Retina (tissue), 1 donor: ENCODE results near the gene SKIDA1.

Source experiments
- DNase-seq: peaks from one replicate; pipeline ENCODE4 v3.0.0-alpha.2; 2016

The SKIDA1 gene

GRCh38 chr10:21499701-21500577, 25.5 kb downstream of the SKIDA1 start:
- DNase-seq: peak; percentile 93

GRCh38 chr10:21498986-21499385, 26.5 kb downstream of the SKIDA1 start:
- DNase-seq: peak; percentile 75

GRCh38 chr10:21498377-21498776, 27.1 kb downstream of the SKIDA1 start:
- no peak for DNase-seq

GRCh38 chr10:21497177-21497807, 28.2 kb downstream of the SKIDA1 start:
- DNase-seq: peak; percentile 88

- DNase-seq: peak; percentile 89
These were observed 28.9 kb downstream of the SKIDA1 start for GRCh38 chr10:21496343-21497176.

- peak; percentile 99 for DNase-seq
These were observed 29.6 kb downstream of the SKIDA1 start for GRCh38 chr10:21495752-21496342.

- no peak for DNase-seq
These were observed 30.3 kb downstream of the SKIDA1 start for GRCh38 chr10:21495002-21495751.

- peak; percentile 81 for DNase-seq
These were observed 31.1 kb downstream of the SKIDA1 start for GRCh38 chr10:21494191-21495001.

- DNase-seq: no peak
These were observed 31.7 kb downstream of the SKIDA1 start for GRCh38 chr10:21493784-21494183.

GRCh38 chr10:21492421-21492820, 33.1 kb downstream of the SKIDA1 start:
- no peak for DNase-seq

GRCh38 chr10:21490711-21491105, 34.8 kb downstream of the SKIDA1 start:
- DNase-seq: no peak

- DNase-seq: no peak
These were observed 35.3 kb downstream of the SKIDA1 start for GRCh38 chr10:21490028-21490710.

- DNase-seq: no peak
These were observed 36.5 kb downstream of the SKIDA1 start for GRCh38 chr10:21488957-21489446.

GRCh38 chr10:21488246-21488956, 37.1 kb downstream of the SKIDA1 start:
- no peak for DNase-seq

GRCh38 chr10:21487416-21488180, 37.9 kb downstream of the SKIDA1 start:
- no peak for DNase-seq

- no peak for DNase-seq
These were observed 42.7 kb downstream of the SKIDA1 start for GRCh38 chr10:21482821-21483220.

- DNase-seq: no peak
These were observed 44.1 kb downstream of the SKIDA1 start for GRCh38 chr10:21481407-21481806.

- no peak for DNase-seq
These were observed 45.7 kb downstream of the SKIDA1 start for GRCh38 chr10:21479570-21480315.
